HG03571 (cell line): Measurements from ENCODE around the gene PTPN3.

Experiments
- ATAC-seq: cut with Tn5 transposase; IDR thresholded peaks from one replicate; pipeline ENCODE4 v1.9.1; 2021; ENCODE audit not compliant: unreplicated experiment

The PTPN3 gene

GRCh38 chr9:109504689-109505088 lies 6.6 kb upstream of the PTPN3 start:
- no peak for ATAC-seq

- no peak for ATAC-seq
Measured at GRCh38 chr9:109500421-109500974, 2.4 kb upstream of the PTPN3 start.

DNA sequence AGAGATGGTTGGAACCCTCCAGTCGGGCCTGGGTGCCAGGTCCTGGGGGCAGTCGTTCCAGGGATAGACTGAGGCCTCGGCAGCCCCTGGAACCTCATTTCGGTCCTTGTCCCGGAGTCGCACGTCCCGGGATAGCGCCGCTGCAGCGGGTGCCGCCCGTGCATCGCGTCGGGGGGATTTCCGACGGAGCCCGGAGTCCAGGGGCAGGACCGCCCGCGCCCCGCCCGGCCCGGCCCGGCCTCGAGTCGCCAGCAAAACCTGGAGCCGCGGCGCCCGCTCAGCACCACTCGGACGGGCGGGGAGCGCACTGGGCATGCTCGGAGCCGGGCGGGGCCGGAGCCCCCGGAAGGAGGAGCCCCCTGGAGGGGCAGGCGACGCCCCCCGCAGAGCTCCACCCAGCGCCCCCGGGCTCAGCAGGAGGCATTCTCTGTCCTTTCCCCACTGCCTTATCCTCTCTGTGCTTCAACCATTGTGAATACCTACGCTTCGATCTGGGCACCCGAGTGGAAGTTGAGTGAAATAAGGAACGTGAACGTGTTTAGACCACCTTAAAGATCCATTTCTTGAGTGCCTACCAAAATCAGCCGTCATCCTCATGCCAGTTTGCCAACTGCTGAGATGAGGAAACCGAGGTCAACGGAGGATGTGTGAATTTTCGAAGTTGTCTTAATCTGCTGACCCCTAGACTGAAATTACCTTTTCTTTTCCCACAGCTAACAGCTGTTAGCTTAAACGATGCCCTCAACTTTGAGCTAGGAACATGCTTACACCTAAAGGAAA lies 1.7 kb upstream of the PTPN3 start:
- ATAC-seq, result no peak

DNA sequence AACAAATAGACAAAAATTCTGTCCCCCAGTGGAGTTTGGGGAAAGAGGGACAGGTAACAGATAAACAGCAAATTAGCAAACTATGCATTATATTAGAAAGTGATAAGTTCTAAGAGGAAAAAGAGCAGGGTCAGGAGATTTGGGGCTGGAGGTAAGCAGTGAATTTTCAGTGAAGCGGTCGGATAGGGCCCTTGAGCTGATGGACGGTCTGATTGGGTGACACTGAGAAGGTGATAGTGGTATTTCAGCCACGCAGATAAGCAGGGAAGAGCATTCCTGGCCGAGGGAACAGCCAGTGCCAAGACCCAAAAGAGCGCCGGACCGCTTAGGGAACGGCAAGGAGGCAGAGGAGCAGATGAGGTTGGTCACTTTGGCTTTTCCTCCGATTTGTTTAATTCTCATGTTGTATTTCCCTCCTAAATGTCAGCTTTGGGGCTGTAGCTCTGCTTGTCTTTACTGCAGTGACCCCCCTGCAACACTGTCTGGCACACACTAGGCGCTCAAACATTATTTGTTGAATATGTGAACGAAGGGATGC lies 1.1 kb upstream of the PTPN3 start:
- ATAC-seq, result no peak

DNA sequence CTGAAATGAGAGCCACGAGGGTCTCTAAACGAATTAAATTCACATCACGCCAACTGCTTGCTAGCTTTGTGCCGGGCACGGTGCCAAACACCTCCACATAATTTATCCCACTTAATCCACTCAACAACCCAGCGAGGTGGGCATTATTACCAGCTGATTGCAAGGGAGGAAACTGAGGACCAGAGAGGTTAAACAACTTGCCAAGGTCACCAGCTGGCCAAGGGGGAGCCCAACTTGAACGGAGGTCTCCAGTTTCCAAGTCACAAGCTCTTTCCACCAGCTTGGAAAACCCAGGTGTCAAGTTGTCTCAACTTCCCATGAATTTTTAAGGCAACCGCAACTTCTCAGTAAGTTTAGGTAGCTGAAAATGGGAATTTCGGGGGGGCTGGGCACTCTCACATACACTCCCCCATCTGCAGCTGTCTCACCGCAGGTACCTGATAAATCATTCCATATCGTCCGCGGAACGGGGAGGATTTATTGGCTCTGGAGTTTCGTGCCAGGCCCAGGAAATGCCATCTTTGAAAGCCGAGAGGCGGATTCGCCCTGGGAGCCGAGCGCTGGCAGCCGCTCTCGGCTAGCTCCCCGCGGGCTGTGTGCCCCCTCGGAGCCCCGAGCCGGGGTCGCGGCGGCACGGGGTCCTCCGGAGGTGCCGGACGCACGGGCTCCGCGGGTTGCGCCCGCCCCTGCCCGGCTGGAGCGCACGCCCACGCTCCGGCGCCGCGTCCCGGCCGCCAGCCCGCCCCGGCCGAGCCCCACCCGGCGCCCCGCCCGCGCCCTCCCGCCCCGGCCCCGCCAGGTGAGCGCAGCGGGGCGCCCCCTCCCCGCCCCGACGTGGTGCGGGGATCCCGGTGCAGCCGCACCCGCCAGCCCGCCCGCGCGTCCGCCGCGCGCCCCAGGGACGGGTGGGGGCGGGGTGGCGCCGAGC lies 617 bp downstream of the PTPN3 start:
- ATAC-seq, result no peak

GRCh38 chr9:109496841-109497225 lies 1.3 kb downstream of the PTPN3 start:
- ATAC-seq, result no peak

- ATAC-seq, result no peak
Measured at GRCh38 chr9:109496218-109496617, 1.9 kb downstream of the PTPN3 start.

DNA sequence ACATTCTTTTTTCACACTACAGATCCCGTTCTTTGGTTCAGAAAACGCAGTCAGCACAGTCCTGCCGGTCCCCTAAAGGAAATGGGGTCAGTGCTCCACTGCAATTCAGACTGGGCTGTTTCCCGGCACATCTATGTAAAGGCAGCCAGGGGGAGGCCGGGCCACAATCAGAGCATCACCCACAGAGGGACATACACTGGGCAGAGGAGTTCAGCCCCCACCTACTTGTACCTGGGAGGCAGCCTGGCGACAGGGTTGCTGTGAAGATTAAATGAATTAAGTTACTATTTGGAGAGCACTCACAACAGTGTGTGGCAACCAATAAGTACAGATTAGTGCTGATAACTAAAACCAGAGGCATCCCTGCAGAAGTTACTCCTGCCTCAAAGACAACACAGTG lies 4.5 kb downstream of the PTPN3 start:
- ATAC-seq, result no peak

DNA sequence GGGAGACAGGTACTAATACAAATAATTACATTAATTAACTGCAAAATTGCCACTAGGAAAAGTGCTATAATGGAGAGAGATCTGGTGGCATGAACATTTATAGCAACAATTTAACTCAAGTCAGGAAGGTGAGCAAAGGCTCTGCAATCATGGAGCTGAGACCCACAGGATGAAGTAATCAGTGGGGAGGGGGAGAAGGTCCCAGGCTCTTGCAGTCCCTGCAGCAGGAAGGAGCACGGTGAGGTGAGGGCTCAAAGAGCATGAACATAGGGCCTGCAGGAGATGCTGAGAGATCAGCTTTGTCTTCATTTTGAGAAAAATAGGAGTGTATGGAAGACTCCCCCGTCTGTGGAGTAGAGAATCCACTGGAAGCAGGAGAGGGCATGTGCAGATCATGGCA lies 6.5 kb downstream of the PTPN3 start:
- ATAC-seq, result no peak

DNA sequence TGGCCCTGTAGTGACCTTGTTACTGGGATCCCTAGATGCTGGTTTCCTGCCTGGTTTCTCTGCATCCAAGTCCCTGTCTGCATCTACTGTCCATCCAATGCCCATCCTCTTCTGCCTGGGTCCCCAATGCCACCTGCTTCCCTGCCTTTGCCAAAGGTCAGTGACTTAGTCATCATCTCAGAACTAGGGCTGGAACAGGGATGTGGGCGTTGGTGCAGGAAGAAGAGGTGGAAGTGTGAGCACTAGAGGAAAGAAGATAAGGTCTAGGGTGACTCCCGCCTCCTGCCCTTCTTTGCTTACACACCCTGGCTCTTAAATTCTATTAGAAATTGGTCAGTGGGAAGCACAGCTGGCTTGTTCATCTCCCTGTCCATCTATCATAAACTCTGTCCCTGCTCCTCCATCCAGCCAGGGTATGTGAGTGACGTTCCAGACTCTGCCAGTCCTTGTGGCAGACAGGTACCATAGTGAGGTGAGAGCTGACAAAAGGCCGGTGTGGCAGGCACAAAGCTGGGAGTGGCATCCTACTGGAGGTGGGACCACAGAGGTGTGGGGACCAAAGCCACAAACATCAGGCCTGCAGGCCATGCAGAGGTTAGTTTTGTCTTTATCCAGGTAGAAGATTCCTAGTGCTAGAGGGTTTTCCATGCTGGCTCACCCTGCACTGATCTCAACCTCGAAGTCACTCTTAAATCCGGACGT lies 9.2 kb downstream of the PTPN3 start:
- no peak for ATAC-seq

DNA sequence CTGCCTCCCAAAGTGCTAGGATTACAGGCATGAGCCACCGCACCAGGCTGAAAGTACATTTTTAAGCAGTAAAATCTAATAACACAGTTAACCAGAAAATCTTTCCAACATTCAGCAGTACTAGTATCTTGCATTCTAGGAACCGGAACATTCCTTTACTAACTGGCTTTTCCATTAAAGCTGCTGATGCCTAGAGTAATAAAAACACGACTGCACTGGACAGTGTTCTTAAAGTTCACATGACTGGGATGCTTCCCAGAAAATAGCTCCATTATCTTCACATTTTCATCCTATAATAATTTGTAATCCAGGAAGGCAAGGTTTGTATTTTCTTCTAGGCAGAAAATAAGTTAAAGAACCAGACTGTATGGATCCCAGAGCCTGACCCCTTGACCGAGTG lies 9.8 kb downstream of the PTPN3 start:
- ATAC-seq, result no peak

- no peak for ATAC-seq
Measured at GRCh38 chr9:109487247-109487646, 10.9 kb downstream of the PTPN3 start.

GRCh38 chr9:109483744-109484429 lies 14.2 kb downstream of the PTPN3 start:
- ATAC-seq, result no peak

GRCh38 chr9:109482391-109482916 lies 15.7 kb downstream of the PTPN3 start:
- no peak for ATAC-seq

GRCh38 chr9:109481856-109482255 lies 16.3 kb downstream of the PTPN3 start:
- ATAC-seq, result no peak

GRCh38 chr9:109479822-109480221 lies 18.3 kb downstream of the PTPN3 start:
- ATAC-seq, result no peak

DNA sequence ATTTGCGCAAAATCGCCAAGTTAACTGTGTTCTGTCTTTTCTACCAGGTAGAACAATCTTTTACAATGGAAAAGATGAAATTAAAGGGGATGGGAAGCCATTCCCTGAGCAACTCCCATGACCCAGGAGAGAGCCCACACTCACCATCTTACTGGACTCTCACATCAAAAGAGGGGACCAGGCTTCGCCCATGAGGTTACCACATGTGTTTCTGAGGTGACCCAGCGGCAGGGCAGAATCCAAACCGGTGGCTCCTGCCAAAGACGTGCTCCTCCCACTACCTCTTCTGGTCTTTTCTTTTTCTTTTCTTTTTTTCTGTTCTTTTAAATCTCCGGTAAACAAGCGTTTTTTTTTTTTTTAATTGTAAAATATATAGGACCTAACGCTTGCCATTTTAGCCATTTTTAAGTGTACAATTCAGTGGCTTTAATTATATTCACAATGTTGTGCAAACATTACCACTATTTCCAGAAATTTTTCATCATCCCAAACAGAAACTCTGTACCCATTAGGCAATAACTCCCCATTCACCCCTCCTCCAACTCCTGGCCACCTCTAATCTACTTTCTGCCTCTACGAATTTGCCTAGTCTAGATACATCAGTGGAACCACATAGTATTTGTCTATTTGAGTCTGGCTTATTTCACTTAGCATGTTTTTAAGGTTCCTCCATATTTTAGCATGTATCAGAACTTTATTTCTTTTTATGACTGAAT lies 19.3 kb downstream of the PTPN3 start:
- no peak for ATAC-seq

- ATAC-seq, result no peak
Measured at GRCh38 chr9:109478051-109478563, 20.0 kb downstream of the PTPN3 start.
